Measurements from ENCODE around the gene SPTY2D1.
"Not testable (repeated sequence)": the region's sequence is repeated elsewhere in the genome, so short reads cannot be mapped to it uniquely, and the experiment has no call there.

SPTY2D1 gene, protein sequence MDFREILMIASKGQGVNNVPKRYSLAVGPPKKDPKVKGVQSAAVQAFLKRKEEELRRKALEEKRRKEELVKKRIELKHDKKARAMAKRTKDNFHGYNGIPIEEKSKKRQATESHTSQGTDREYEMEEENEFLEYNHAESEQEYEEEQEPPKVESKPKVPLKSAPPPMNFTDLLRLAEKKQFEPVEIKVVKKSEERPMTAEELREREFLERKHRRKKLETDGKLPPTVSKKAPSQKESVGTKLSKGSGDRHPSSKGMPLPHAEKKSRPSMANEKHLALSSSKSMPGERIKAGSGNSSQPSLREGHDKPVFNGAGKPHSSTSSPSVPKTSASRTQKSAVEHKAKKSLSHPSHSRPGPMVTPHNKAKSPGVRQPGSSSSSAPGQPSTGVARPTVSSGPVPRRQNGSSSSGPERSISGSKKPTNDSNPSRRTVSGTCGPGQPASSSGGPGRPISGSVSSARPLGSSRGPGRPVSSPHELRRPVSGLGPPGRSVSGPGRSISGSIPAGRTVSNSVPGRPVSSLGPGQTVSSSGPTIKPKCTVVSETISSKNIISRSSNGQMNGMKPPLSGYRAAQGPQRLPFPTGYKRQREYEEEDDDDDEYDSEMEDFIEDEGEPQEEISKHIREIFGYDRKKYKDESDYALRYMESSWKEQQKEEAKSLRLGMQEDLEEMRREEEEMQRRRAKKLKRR

DNA sequence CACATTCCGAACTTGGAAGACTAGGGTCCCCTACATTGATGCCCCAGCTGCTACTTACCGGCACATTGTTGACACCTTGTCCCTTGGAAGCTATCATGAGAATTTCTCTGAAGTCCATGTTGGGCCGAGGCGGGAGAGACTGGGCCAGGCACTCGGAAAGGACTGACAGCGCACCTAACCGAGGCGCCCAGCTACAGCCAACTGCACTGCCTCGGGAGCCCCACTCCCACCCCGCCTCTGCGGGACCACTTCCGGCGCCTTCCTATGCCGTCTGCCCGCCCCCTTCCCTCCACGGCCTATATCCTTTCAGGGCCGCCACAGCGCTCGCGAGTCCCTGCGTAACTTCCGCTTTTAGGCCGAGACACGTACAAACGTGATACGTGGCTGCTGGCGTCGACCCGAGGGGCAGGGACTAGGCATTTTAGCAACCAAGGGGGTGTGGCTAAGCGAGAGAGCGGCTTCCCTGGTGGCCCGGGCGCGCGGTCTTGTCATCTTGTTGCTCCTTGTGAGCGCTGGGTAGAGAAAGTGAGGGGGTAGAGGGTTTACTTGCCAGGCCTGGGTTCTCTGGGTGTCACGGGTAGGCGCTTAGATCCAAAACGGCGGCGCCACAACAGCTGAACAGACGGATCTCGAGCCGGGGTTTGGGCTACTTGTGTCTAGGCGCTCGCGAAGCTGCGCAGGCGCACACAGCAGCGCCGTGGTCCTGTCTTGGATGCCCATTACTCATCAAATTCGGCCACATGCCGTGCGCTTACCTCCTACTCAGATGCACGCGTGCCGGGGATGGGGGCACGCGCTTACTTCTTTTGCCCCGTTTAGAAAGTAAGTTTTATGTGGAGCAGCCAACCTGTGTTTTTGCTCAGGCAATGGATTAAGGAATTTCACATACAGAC, at the start of gene SPTY2D1:
TSS of gene SPTY2D1 (minus strand) at position 203 of the 893 bp plus-strand sequence. CDS start at position 118, 85 bp downstream.
- Histone ChIP-seq H3K27ac (ENCODE audit: low read depth, low read length) (peak within 1 kb of the TSS; percentile 42), H3K4me1 (ENCODE audit: control insufficient read depth, low read length) (peaks cover 15% of the 10 kb centered on the region), H4K20me1 (ENCODE audit: control insufficient read depth, insufficient read depth, low read depth, low read length) (no peaks in the 10 kb centered on the region), H3K36me3 (ENCODE audit: control insufficient read depth, low read length) (no peaks in the 10 kb centered on the region), H3K79me2 (ENCODE audit: control insufficient read depth, low read length) (peaks cover 45% of the 10 kb centered on the region), H3K9me3 (ENCODE audit: control insufficient read depth, insufficient read depth, low read length) (no peaks in the 10 kb centered on the region), H3K9me2 (replicated peaks; ENCODE audit: control insufficient read depth, low read length) (no peaks in the 10 kb centered on the region), H3F3A (ENCODE audit: control insufficient read depth, insufficient read depth) (no peaks in the 10 kb centered on the region), H3K4me2 (ENCODE audit: low read length) (peak within 1 kb of the TSS; percentile 87), H3K27me3 (ENCODE audit: control insufficient read depth, low read length) (no peaks in the 10 kb centered on the region), H3K4me3 (ENCODE audit: low read length) (peak within 1 kb of the TSS; percentile 93)
- TF ChIP-seq, protein P1, sequence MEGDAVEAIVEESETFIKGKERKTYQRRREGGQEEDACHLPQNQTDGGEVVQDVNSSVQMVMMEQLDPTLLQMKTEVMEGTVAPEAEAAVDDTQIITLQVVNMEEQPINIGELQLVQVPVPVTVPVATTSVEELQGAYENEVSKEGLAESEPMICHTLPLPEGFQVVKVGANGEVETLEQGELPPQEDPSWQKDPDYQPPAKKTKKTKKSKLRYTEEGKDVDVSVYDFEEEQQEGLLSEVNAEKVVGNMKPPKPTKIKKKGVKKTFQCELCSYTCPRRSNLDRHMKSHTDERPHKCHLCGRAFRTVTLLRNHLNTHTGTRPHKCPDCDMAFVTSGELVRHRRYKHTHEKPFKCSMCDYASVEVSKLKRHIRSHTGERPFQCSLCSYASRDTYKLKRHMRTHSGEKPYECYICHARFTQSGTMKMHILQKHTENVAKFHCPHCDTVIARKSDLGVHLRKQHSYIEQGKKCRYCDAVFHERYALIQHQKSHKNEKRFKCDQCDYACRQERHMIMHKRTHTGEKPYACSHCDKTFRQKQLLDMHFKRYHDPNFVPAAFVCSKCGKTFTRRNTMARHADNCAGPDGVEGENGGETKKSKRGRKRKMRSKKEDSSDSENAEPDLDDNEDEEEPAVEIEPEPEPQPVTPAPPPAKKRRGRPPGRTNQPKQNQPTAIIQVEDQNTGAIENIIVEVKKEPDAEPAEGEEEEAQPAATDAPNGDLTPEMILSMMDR (IDR thresholded peaks at IDR 0.05; ENCODE audit: low read depth, low read length, poor library complexity, severe bottlenecking), result no peak
- no peak for TF ChIP-seq EZH2phosphoT487 (IDR thresholded peaks at IDR 0.05; ENCODE audit: borderline replicate concordance, low read length)

DNA sequence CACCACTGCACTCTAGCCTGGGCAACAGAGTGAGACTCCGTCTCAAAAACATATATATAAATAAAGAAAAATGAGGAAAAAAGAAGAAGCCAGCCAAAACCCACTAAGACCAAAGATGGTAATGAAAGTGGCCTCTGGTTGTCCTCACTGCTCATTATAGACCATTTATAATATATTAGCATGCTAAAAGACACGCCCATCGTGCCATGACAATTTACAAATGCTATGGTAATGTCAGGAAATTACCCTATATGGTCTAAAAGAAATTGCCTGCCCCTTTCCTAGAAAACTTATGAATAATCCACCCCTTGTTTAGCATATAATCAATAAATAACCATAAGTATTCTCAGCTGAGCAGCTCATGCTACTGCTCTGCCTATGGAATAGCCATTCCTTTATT, 48.3 kb upstream of the SPTY2D1 start:
- no peak for TF ChIP-seq EZH2phosphoT487 (IDR thresholded peaks at IDR 0.05; ENCODE audit: borderline replicate concordance, low read length)
- TF ChIP-seq, protein P1 (IDR thresholded peaks at IDR 0.05; ENCODE audit: low read depth, low read length, poor library complexity, severe bottlenecking), result no peak
- Histone ChIP-seq H3K27ac (ENCODE audit: low read depth, low read length) (no peak overlapping the region), H3K4me3 (ENCODE audit: low read length) (no peak overlapping the region), H3K4me2 (ENCODE audit: low read length) (no peak overlapping the region), H3K79me2 (ENCODE audit: control insufficient read depth, low read length) (no peaks in the 10 kb centered on the region), H3K27me3 (ENCODE audit: control insufficient read depth, low read length) (0 out of 2 replicates have a peak, but pooled peaks cover 3% of the 10 kb centered on the region), H3K9me3 (ENCODE audit: control insufficient read depth, insufficient read depth, low read length) (no peaks in the 10 kb centered on the region), H4K20me1 (ENCODE audit: control insufficient read depth, insufficient read depth, low read depth, low read length) (no peaks in the 10 kb centered on the region), H3K4me1 (ENCODE audit: control insufficient read depth, low read length) (no peaks in the 10 kb centered on the region), H3K9me2 (replicated peaks; ENCODE audit: control insufficient read depth, low read length) (no peaks in the 10 kb centered on the region), H3K36me3 (ENCODE audit: control insufficient read depth, low read length) (no peaks in the 10 kb centered on the region), H3F3A (ENCODE audit: control insufficient read depth, insufficient read depth) (no peaks in the 10 kb centered on the region)

DNA sequence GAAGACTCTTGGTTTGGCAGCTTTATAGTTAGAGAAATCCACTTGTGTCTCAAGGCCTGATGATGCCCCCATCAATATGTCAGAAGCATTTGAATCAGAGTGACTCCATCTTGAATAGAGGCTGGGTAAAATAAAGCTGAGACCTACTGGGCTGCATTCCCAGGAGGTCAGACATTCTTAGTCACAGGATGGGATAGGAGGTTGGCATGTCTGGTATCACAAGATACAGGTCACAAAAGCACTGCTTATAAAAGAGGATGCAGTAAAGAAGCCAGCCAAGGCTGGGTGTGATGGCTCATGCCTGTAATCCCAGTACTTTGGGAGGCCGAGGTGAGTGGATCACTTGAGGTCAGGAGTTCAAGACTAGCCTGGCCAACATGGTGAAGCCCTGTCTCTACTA, 47.8 kb upstream of the SPTY2D1 start:
- H3K4me2 ChIP-seq (ENCODE audit: low read length); H4K20me1 ChIP-seq (ENCODE audit: control insufficient read depth, insufficient read depth, low read depth, low read length); H3K27me3 ChIP-seq (ENCODE audit: control insufficient read depth, low read length); H3K9me2 ChIP-seq (replicated peaks; ENCODE audit: control insufficient read depth, low read length); H3K4me3 ChIP-seq (ENCODE audit: low read length); H3K36me3 ChIP-seq (ENCODE audit: control insufficient read depth, low read length); H3F3A ChIP-seq (ENCODE audit: control insufficient read depth, insufficient read depth); H3K9me3 ChIP-seq (ENCODE audit: control insufficient read depth, insufficient read depth, low read length); H3K4me1 ChIP-seq (ENCODE audit: control insufficient read depth, low read length); H3K27ac ChIP-seq (ENCODE audit: low read depth, low read length); H3K79me2 ChIP-seq (ENCODE audit: control insufficient read depth, low read length): not testable (repeated sequence)

All from DOHH2 (cell line).